ENCODE data around the gene WNT1.

GRCh38 chr12:48947727-48948126 is 30.4 kb upstream of the WNT1 start:
- TF ChIP-seq EZH2 (IDR thresholded peaks at IDR 0.05) (no peak), POLR2AphosphoS5 (IDR thresholded peaks at IDR 0.05; ENCODE audit: borderline replicate concordance, low read depth, low read length) (no peak), FOXP2 (optimal IDR thresholded peaks at IDR 0.05; ENCODE audit: control extremely low read depth, extremely low read length, insufficient read depth) (no peak)
